ENCODE results near the gene SERGEF.

GRCh38 chr11:17753641-17754040 is 259.2 kb downstream of the SERGEF start:
- TF ChIP-seq CTCF (IDR thresholded peaks at IDR 0.05) = no peak
- no peak for TF ChIP-seq EP300 (IDR thresholded peaks at IDR 0.05)

Data from tibial nerve (tissue), 4 donors.